GM11168 (cell line): ENCODE results near the gene GFM1.
"Not testable (repeated sequence)": the region's sequence is repeated elsewhere in the genome, so short reads cannot be mapped to it uniquely, and the experiment has no call there.

Experiments used
- in situ Hi-C: fragments of 300-500 bp; cut with MboI; formaldehyde crosslinking; loops from one replicate; pipeline ENCODE4 v1.12.0; 2022; ENCODE audit warnings: low sequenced_read_pairs; ENCODE audit not compliant: unreplicated experiment

Gene GFM1

DNA sequence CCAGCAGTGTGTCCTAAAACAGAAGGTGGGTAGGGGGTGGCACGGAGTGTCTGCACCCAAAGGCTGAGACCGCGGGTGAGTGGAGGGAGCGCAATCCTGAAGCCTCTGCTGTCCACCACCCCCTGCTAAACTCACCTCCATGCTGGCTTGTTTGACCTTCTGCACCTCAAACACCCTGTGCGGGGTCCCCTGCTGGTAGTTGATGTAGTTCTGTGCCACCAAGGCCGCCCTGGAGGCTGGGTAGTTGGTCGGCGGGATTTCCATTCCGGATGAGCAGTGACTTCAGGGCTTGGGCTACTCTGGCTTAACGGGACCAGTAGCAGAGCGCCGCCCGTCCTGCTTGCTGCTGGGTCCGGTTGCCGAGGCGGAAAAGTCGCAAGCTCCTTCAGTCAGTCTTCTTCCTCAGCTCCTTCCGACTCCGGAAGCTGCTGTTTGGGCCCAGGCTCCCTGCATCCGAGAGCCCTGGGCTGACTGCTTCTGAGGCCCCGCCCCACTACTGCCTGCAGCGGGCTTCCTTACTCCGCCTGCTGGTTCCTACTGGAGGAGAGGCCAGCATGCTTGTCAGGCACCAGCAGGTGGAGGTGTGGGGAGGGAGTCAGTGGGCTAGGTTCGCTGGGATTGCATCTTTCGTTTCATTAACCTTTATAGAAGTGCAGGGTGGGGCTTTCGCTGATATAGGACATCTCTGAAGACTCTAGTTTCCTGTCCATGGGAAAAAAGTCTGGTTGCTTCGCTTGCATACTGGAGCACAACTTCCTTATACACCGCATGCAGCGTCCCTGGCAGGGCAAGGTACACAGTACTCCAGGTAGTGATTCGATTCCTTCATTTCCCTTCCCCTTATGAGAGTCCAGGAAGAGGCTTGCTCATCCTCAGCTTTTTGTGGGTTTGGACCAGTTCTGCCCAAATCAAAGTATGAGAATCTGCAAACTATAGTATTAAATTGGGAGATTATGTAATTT, 28.2 kb downstream of the GFM1 start, which contains the start of gene LXN:
Gene LXN (minus strand): TSS at position 434 of the 962 bp plus-strand sequence. CDS start 170 bp downstream, at position 264.
- in situ Hi-C loops = no loop called here

DNA sequence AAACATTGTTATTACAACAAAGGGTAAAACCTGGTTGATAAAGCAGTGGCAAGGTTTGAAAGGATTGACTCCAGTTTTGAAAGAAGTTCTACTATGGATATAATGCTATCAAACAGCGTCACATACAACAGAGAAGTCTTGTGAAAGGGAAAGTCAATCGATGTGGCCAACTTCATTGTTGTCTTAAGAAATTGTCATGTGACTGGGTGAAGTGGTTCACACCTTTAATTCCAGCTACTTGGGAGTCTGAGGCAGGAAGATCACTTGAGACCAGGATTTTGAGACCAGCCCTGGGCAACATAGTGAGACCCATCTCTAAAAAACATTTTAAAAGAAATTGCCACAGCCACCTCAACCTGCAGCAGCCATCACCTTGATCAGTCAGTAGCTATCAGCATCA, 34.4 kb downstream of the GFM1 start:
- in situ Hi-C loops = no loop called here

DNA sequence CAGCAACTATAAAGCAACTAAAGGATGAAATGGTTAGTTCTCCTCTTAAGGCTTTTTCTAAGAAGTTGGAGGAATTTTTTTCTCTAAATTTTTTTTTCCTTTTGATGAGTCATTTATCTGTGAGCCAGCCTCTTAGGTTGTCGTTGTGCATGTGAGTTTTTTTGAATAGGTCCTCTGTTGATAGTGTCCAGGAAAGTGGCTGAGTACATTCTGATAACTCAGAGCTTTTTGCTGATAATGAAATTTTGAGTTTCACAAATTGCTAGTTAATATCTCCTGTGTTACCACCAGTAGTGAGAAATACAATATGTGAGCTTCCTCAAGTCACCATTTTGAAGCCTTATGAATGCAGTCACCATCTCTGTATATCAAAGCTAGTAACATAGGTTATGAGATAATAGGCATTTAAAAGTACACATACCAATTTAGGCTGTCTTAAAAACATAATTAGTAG, 35.2 kb downstream of the GFM1 start:
- in situ Hi-C loops = no loop called here

DNA sequence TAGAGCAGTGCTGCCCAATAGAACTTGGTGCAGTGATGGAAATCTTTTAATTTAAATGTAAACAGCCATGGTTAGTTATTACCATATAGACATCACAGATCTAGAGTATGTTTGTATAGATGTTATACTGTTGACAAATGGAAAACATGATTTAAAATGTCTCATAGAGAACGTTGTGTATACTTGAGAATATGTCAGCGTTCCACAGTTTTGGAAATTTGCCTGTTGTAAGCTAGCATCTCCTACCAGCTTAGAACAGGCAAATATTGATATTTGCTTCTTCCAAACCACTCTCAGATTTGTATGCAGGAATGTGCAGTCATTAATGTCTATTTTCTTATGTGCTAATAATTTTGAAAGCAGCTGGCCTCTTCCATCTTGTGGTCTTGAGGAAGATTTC, 36.5 kb downstream of the GFM1 start:
- in situ Hi-C loops = no loop called here

DNA sequence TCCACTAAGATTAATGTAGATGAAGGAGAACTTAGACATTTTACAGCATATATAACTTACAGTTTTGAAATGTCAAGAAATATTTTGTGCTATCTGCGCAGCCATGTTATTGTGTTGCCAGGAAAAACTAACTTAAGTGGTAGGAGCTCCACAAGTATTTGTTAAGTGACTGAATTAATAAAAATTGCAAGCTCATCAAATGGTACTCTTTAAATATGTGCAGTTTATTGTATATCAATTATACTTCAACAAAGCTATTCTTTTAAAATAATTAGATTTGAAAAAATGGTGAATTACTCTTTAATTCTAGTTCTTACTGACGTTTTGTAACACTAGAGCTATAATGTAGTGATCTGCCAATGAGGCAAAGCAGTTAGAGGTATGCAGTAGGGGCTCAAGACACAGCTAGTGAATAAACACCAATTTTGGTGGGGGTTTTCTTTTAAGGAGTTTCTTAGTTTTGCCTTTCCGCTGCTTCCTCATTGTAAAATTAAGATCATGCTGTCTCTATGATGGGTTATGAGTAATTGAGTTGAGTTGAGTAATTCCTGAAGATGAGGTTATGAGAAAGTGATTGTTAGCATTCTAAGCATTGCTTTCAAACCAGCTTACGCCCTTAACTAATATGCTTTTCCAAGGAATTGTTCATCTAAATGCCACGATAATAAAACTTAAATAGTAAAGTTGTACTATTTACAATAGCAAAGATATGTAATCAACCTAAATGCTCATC, 39.1 kb downstream of the GFM1 start:
- in situ Hi-C loops = no loop called here

DNA sequence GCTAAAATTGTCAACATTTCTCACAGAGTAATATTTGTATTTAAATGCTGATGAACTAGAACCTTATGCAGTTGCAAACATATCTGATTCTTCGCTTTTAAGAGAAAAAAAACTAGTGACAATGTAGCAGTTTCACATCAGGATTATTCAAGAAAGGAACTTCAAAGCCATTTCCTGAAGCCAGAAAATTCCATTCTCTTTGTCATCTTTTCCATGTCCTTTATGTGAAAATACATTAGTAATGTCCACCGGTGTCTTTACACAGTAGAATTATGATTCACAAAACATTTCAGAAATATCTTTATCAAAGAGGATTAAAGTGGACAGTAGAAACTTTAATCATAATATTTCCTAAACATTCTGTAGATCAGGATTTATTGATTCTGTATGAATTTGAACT, 40.8 kb downstream of the GFM1 start:
- in situ Hi-C loops = no loop called here

DNA sequence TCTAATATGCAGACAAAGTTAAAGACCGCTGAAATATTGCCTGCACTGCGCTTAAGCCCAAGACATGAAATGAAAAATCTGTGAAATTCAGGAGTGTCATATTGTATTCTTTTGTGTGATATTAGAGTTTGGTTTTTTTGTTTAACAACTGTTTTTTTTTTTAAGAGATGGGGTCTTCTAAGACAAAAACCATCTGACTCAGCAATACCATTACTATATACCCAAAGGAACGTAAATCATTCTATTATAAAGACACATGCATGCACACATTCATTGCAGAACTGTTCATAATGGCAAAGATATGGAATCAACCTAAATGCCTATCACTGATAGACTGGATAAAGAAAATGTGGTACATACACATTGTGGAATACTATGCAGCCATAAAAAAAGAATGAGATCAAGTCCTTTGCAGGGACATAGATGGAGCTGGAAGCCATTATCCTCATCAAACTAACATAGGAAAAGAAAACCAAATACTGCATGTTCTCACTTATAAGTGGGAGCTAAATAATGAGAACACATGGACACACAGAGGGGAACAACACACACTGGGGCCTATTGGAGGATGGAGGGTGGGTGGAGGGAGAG, 49.6 kb downstream of the GFM1 start:
- in situ Hi-C loops = not testable (repeated sequence)

DNA sequence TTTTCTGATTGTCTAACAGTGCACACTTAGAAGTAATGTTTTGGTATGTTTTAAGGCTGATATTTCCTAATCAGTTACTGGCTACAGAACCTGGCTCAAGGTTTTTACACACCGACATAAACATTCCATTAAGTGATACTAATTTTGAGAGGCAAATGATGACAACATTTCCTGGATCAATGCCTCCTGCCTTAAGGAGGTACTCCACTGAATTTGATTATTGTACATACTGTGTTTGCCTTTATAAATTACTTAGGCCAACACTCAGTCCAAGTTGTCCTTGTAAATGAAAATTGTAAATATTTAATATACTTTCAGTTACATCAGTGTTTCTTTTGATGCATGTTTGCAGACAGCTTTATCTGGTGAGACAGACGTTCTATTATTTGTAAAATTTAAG, 52.3 kb downstream of the GFM1 start:
- in situ Hi-C loops = no loop called here

DNA sequence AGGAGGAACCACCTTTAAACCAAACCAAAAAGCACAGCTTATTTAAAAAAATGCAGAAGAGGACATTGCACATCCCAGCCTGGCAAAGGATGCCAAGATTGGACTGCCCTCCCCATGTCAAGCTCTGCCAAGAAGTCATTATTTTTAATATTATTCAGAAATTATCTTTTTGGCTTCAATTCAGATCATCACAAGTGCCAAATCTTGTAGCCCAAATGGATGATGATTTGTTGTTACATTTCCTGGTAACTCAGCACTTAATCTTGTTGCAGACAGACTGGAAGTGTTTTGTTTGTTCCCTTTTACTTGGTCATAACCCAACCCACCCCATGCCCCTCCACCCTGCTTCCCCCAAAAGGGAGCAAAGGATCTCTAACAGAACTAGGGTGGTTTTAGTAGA, 56.2 kb downstream of the GFM1 start:
- in situ Hi-C loops = no loop called here

DNA sequence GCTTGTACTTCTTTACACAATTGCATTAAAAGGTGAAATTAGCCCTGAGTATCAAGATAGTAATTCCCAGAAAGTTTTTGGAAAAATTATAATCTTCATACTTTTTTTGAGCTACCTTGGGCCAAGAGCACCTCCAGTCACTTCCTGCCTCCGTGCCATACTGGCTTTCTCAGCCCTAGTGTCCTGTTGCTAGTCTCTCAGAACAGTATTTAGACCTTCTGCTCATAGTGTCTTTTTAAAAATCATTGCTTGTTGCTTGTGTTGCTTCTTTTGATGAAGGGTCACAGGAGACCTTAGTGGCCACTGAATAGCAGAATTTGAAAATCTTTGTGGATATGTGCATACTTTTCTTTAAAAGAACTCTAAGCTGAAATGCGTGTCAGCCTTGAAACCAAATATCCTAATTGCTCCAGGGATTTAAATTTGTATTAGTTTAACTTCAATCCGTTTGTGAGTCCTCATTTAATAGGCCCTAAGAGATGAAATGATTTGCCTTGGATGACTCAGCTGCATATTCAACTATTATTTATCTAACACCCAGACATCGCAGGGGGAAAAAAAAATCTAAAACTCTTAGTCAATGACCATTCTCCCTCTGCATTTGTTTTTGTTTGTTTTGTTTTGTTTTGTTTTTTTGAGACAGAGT, 57.2 kb downstream of the GFM1 start:
- in situ Hi-C loops = no loop called here

DNA sequence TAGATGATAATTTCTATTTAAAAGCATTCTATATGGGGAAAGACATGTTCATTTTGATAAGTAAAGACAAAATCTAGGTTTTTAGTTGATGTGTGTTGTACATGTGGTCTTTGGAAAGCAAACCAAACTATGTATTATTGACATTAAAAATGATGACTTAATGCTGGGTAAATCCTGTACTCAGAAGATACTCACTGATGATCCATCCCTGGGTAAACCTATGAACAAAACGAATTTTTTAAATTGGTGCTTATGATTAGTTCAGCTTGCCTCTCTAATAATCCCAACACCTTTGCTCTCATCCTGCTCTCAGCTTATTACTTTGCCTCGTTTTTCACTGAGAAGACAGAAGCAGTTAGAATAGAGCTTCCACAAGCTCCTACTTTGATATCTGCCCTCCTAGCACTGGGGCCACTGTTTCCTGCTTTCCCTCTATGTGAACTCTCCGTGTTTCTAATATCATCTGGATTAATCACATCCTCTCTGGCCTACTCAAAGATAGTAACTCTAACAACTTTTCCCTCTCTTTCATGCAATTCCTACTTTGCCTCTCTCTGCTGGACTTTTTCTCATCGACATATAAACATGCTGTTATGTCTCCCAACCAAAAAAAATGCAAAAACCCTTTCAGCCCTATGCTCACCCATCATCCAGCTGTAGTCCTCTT, 58.6 kb downstream of the GFM1 start:
- in situ Hi-C loops = no loop called here

DNA sequence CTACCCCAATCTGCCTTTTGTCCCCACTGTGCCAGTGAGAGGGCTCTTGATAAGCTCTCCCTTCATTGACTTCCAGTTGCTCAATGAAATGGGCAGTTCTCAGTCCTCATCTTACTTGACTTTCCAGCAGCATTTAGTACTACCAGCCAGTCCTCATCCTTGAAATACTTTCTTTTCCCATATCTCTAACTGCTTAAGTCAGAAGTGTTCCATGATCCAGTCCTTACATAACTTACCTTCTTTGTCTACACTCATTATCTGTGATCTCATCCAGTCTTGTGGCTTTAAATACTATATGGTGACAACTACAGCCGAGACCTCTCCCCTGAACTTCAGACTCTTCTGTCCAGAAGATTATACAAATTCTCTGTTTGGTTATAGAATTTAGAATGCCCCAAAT, 59.2 kb downstream of the GFM1 start:
- in situ Hi-C loops = no loop called here

DNA sequence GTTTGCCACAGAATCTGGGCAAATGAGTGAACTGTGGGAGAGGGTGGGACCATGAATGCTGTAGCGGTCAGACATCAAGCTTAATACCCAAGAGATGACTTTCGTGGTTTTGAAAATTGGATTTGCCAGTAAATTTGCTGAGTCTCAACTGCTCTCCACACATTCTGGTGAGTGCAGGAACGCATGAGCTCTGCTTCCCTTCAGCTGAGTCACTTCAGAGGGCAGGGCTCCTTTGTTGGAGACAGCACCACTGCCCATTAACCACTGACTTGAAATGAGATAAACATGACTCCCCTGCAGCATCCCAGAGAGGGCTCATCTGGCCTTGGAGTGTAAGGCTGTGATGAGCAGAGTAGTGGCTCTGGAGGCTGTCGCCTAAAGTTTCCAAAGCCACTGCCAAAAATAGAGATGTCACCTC, 65.3 kb downstream of the GFM1 start:
- in situ Hi-C loops = no loop called here

DNA sequence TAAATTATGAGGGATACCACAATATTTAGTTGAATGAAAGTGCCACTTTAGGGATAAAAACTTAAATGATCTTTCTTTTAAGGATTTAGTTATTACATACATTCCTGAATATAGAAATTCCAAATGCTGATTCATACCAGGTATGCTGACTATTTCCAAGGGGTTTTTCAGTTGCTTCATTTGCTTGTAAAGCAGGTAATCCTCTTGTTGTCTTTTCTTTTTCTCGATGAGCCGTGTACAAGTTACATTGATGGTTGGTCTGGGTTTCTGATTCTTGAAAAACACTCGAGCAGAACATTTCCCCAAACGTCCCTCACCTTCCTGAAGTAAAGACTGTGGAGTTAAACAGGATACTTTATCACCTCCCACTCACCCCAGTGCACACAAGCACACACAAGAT, 66.3 kb downstream of the GFM1 start:
- in situ Hi-C loops = no loop called here

DNA sequence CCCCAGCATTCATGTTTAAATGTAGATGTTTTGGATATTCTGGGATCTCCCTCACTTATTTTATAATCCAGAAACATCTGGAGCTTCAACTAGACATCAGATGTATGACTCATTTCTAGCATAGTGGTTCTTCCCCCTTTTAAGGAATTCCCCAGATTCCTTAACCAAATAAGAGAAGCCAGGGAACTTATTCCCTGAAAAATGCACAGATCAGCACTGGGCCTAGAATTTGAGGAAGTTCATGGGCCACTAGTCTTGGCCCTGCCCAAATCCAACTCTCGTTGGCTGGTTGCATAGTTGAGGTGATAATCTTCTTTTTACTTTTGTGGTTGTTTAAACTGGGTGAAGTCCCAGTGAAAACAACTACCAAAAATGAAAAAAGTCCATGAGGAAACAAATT, 67.6 kb downstream of the GFM1 start:
- in situ Hi-C loops = no loop called here

DNA sequence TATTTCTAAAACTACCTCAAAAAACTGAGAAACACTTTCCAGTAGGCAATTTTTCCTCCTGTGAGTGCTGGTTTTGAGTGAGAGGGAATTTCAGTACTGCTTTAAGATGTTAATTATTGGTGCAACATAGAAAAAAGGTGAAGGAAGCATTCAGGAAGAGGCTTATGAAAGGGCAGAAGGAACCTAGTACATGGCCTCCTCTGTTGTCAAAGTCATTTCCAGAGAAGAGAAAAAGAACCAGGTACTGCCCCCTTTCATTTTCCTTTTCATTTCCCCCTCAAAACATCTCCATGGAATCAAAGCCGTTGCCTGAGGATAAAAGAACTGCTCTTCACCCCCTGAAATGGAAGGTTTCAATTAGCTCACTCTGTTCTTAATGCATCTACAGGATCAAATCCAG, 68.1 kb downstream of the GFM1 start:
- in situ Hi-C loops = no loop called here

DNA sequence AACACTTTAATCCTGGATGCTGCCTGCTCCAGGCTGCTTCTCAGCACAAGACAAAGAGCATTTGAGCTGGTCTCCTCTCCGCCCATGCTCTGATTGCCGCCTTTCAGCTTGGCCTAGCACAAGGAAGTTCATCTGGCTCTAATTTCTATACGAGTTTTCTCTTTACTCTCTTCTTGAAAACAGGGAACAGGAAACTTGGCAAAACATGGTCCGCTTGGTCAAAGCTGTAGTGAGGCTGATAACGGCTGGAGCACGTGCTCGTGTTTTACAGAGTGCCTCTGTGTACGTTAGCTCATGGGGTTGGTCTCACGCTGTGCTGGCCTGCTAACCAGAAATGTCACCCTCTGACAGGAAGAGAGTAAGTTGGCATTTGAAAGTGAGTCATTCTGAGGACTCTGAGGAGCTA, 68.8 kb downstream of the GFM1 start:
- in situ Hi-C loops = no loop called here

DNA sequence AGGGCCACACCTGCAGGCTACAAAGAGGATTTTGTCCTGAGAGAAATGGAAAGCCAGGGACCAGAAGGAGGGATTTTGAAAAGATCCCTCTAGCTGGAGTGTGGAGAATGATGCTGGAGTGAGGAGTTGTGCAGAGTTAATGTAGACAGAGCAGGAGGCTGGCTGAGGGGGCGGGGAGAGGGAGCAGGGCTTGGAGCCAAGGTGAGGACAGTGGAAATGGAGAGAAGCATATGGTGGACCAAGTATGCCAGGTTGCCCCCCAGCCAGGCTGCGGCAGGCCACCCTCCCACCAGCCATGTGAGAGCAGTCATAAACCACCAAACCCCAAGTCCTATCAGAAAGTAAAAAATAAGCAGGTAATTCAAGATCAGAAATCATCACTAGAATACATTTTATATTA, 73.2 kb downstream of the GFM1 start:
- in situ Hi-C loops = no loop called here

DNA sequence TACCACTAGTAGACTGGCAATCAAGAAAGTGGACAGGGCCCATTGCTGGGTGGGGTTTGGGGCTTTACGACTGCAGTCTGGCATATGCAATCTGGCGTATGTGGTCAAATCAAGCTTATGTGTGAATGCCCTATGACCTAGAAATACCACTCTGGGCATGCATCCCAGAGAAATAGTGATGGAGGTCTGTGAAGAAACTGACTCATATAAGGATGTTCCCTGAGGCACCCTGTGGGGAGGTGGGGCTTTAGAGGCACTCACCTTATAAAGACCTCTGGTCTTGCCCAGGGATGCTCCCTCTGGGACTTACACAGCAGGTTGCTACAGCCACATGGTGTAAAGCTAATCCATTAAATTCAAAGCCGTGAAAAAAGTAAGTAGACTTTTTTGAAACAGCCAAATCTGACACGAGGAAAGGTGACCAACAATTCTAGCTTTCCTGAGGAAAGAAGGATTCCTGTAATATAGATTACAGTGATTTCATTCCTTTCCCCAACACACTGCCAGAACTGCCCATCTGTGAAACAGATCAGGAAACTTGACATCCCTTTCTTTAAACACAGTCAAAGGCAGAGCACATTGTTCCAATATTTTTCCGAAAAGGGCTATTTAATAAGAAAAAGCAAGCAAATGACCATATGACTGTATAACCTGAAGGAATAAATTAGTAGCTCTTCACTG, 74.3 kb downstream of the GFM1 start:
- in situ Hi-C loops = no loop called here
